Sigmoid colon (tissue), 4 donors: ENCODE measurements around the gene PHF19.

Source experiments
- CTCF ChIP-seq, 4 experiments: fragments of 450-650 bp in 3 of 4; fragments of 200-600 bp in 1 of 4; IDR thresholded peaks; one replicate each; pipeline ENCODE4 v1.5.1; 2016 to 2019; ENCODE audit warnings: antibody characterized with exemption in 4 of 4, mild to moderate bottlenecking in 3 of 4, moderate library complexity in 2 of 4
- EP300 ChIP-seq, 4 donors: sonication (generic); formaldehyde crosslinking; IDR thresholded peaks; one replicate each; pipeline ENCODE4 v1.6.1; 2017; ENCODE audit warnings: antibody characterized with exemption in 4 of 4

DNA sequence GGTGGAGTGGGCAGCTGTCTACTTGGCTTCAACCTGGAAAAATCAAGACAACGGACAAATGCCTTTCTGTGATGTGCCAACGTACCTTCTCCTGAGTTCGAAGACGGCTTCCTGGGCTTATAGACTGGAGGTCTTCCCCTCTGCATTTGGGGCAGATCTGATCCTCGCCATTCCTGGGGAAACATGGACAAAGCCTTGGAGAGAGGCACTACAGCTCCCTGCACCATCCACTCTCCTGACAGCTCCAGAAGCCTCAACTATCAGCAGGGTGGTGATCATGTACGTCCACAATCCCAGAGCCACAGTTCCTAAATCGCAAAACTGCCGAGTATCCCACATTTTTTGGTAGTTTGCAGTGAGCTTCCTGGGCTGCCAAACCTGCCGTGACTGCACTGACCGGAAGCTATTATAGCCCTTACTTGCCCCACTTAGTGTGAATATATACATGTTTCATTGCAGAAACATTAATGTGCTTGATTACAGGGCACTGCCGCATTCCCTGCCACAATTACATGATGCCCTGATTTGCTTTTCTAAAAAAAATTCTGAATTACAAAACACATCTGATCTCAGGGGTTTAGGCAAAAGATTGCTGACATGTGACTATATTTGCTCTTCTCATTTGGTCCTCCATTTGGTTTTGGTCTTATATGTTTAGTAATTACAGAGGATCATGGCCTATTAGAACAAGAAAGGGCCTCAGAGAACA lies 46.8 kb upstream of the PHF19 start:
- TF ChIP-seq CTCF (IDR thresholded peaks at IDR 0.05) (no peak), EP300 (IDR thresholded peaks at IDR 0.05) (no peak)
